Heart left ventricle (tissue), 13 donors: ENCODE measurements around the gene CCDC136.

Source experiments
- POLR2A ChIP-seq, 2 donors: fragments of 450-650 bp; IDR thresholded peaks; one replicate each; pipeline ENCODE4 v1.6.1; 2017; ENCODE audit warnings: antibody characterized with exemption in 2 of 2, mild to moderate bottlenecking in 2 of 2, moderate library complexity in 2 of 2
- TF ChIP-seq, protein P1 (sequence below), 12 donors: fragments of 200-600 bp; sonication (generic) in 4 of 12; IDR thresholded peaks; one replicate each; pipeline versions ENCODE4 v1.5.0 to v1.8.0; 2018 to 2022; ENCODE audit warnings: antibody characterized with exemption in 12 of 12, mild to moderate bottlenecking in 5 of 12
- donor health status: ischemic (EF 13 %, LVEDD 7.1; RV severe dilation, severe dysfunction).
- donor health status: DM: no; HTN: yes; CAD: no.
- donor health status: DM: no; HTN: no; CAD: no.
- donor health status: ischemic (EF 25% LVEDD 6.9; RV normal size, moderate dysfunction).
- donor health status: ischemic (EF 25% LVEDD 5.7; RV mildly dilated, moderate dysfunction).
- donor health status: ischemic (EF 35%, LVEDD 5.7; RV mildly dilated, moderate dysfunction).
- donor health status: nonischemic (EF 11% LVEDD 7.7; RV severe dilation, severe dysfunction).
- donor health status: DM: yes; HTN: yes; CAD: no.
- donor health status: PGD.
- donor health status: ischemic (EF 29% LVEDD 5.4; RV normal size, mild dysfunction).
- donor health status: nonischemic (EF 23%, LVEDD 6.1; RV moderate dilation, normal function).

DNA sequence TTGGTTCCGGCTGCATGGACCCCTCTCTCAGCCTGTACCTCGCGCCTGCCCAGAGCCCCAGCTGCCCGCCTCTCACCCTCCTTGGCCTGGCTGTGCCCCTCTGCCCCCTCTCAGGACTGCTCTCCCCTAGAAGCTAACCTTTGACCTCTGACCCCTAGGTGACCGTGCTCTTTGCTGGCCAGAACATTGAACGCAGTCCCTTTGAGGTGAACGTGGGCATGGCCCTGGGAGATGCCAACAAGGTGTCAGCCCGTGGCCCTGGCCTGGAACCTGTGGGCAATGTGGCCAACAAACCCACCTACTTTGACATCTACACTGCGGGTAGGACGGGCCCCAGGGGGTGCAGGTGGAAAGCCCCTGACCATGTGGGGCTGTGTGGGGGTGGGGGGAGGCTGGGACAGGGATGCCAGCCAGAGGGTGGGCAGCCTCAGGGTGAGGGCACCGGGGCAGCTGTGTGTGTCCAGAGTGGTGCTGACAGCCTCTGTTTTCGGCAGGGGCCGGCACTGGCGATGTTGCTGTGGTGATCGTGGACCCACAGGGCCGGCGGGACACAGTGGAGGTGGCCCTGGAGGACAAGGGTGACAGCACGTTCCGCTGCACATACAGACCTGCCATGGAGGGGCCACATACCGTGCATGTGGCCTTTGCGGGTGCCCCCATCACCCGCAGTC is 46.5 kb downstream of the CCDC136 start:
- TF ChIP-seq, protein P1, sequence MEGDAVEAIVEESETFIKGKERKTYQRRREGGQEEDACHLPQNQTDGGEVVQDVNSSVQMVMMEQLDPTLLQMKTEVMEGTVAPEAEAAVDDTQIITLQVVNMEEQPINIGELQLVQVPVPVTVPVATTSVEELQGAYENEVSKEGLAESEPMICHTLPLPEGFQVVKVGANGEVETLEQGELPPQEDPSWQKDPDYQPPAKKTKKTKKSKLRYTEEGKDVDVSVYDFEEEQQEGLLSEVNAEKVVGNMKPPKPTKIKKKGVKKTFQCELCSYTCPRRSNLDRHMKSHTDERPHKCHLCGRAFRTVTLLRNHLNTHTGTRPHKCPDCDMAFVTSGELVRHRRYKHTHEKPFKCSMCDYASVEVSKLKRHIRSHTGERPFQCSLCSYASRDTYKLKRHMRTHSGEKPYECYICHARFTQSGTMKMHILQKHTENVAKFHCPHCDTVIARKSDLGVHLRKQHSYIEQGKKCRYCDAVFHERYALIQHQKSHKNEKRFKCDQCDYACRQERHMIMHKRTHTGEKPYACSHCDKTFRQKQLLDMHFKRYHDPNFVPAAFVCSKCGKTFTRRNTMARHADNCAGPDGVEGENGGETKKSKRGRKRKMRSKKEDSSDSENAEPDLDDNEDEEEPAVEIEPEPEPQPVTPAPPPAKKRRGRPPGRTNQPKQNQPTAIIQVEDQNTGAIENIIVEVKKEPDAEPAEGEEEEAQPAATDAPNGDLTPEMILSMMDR (IDR thresholded peaks at IDR 0.05): no peak
- TF ChIP-seq POLR2A (IDR thresholded peaks at IDR 0.05): no peak
